Activated naive CD4-positive, alpha-beta T cell treated with anti-CD3 and anti-CD28 coated beads, Interleukin-2, amount 50 U/mL, for 72 hours (primary cell): ENCODE results near the gene ABHD12. TPM values are rescaled to one million over a fixed set of nuclear protein-coding genes. Genes with fewer than 3 reads are reported as not detected.
A peak's percentile ranks its signal among the peaks of the same experiment; 100 is the strongest.
"Not testable (repeated sequence)": the region's sequence is repeated elsewhere in the genome, so short reads cannot be mapped to it uniquely, and the experiment has no call there.

ENCODE experiments used
- ATAC-seq, 2 donors: fragments of 150-1000 bp; cut with Tn5 transposase; 2 replicates each; pipeline ENCODE4 v1.10.0; 2021; ENCODE audit warnings: mild to moderate bottlenecking in 2 of 2, moderate library complexity in 2 of 2
- DNase-seq, 2 donors: peaks; one replicate each; pipeline ENCODE4 v3.0.0; 2021 to 2022; ENCODE audit warnings: low spot score in 2 of 2
- H3K27ac Mint-ChIP-seq, 2 donors: one replicate each; pipeline ENCODE4 v1.8.0; 2022; ENCODE audit warnings: mild to moderate bottlenecking in 2 of 2, mixed read lengths in 2 of 2
- H3K36me3 Mint-ChIP-seq, 2 donors: one replicate each; pipeline ENCODE4 v1.8.0; 2022; ENCODE audit warnings: mixed read lengths in 2 of 2
- H3K9me3 Mint-ChIP-seq, 2 donors: one replicate each; pipeline ENCODE4 v1.8.0; 2022; ENCODE audit warnings: mixed read lengths in 2 of 2
- total RNA-seq, 2 donors: library from RNA; stranded (reverse); gene quantifications; one replicate each; pipeline ENCODE4 v1.2.3, GENCODE V29; 2022

The ABHD12 gene
- total RNA-seq, 2 donors from 2014 or later: 13.8 to 20.2 TPM

DNA sequence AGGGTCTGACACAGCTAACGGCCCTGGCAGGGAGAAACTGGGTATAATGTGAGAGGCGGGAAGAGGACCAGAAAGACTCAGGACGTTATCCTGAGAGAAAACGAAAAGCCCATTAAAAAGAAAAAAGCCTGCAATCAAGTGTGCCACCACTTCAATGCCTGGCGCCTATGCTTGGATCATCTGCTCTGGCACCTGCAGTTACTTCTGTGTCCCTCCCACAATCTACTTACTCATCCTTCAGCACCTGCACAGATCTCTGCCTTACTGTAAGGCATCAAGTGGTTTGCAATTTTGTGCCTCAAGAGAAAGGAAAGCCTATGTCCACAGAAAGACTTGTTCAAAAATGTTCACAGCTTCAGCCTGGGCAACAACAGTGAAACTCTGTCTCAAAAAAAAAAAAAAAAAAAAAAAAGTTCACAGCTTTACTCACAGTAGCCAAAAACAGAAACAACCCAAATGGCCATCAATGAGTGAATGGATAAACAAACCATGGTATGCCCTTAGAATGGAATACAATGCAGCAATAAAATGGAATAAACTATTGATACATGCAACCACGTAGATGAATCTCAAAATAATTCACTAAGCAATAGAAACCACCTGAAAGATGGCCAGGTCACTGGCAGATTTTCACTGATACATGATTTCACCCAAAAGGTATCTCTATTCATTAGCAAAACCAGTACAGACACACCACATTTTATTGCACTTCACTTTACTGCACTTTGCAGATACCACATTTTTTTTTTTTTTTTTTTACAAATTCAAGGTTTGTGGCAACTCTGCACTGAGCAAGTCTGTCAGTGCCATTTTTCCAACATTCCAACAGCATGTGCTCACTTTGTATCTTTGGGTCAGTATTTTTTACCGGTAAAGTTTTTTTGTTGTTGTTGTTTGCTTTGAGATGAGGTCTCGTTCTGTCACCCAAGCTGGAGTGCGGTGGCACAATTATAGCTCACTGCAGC lies 48.6 kb downstream of the ABHD12 start:
- no peak for ATAC-seq
- Mint-ChIP-seq H3K36me3 (peaks cover 0 to 4% of the 10 kb centered on the region in 2 donors), H3K9me3 (no peaks in the 10 kb centered on the region), H3K27ac (no peak overlapping the region)
- no peak for DNase-seq

DNA sequence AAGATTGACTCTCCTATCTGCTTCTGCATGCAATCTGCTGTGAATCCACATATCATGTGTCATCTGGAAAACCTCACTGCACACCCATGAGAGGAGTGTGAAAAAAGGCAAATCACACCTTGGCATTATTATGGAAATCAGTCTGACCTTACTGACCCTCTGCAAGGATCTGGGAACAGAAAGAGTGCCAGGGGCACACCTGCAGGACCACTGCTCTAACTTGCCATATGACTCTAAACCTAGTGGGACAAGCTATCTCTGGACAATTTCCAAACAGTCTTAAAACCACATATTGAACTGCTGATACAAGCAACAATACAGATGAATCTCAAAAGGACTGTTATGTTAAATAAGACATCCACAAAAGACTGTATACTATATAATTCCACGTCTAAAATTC lies 50.3 kb downstream of the ABHD12 start:
- Mint-ChIP-seq H3K9me3 (no peaks in the 10 kb centered on the region), H3K36me3 (peaks cover 0 to 4% of the 10 kb centered on the region in 2 donors), H3K27ac (peak overlapping the region in 1 of 2 donors; percentile 84)
- no peak for DNase-seq
- ATAC-seq: no peak

DNA sequence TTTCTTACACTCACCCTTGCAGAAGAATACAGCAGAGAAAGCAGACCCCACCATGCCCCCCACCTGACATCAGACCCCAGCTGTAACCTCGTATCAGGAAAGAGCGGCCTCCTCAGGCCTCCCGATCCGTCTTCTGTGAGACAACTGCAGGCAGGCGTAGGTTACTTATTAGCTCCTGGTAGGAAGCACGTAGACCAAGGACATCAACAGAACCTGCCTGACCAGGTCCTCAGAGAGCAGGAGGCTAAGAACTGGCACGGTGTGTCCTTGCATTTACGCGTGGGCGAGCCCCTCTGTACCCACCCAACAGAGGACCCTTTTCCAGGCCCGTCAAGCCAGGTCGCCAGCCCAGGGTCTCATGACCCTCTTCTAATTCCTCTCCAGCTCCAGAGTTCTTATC lies 51.0 kb downstream of the ABHD12 start:
- H3K9me3 Mint-ChIP-seq: no peaks in the 10 kb centered on the region
- peaks cover 0 to 2% of the 10 kb centered on the region in 2 donors for H3K36me3 Mint-ChIP-seq
- ATAC-seq: no peak
- DNase-seq: no peak
- peak overlapping the region in 1 of 2 donors; percentile 30 for H3K27ac Mint-ChIP-seq

DNA sequence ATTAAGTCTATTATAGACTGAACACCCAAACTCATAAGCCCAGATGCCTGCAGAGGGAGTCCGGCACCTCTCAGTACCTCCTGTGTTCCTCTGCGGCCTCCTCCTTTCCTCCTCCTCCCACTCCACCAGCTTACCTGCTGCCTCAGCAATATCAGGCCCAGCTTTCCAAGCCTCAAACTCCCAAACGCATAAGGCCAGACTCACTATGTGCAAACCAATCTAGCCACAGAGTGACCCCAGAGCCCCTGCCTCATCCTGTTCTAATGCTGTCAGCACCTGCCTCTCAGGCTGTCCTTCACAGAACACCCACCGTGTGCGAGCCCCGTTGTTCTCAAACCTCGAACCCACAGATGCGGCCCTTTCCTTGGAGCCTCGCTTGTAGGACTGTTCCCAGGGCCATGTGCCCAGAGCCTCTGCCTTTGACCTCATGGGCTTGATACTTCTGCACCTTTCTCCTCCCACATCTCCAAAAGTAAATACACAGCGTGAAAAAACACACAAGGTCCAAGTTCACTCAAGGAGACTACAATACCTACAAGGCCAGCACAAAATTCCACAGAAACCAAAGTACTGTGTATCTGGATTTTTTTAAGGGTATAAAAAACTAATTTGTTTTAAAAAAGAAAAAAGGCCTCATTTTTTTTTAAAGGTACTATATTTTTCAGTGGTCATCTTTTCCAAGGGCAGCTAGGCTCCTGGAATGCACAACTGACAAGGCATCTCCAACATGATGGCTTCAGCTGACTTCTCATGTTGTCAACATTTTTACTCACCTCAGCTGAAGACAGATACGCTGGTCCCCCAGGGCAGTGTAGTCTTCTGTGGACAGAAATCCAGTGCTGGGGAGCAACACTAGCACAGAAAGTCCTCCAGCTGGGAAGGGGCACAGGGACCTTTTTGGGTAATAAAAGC lies 52.3 kb downstream of the ABHD12 start:
- Mint-ChIP-seq H3K36me3 (no peaks in the 10 kb centered on the region), H3K9me3 (no peaks in the 10 kb centered on the region), H3K27ac (peak overlapping the region; percentile 46 to 79)
- DNase-seq (no peak), ATAC-seq (no peak)

DNA sequence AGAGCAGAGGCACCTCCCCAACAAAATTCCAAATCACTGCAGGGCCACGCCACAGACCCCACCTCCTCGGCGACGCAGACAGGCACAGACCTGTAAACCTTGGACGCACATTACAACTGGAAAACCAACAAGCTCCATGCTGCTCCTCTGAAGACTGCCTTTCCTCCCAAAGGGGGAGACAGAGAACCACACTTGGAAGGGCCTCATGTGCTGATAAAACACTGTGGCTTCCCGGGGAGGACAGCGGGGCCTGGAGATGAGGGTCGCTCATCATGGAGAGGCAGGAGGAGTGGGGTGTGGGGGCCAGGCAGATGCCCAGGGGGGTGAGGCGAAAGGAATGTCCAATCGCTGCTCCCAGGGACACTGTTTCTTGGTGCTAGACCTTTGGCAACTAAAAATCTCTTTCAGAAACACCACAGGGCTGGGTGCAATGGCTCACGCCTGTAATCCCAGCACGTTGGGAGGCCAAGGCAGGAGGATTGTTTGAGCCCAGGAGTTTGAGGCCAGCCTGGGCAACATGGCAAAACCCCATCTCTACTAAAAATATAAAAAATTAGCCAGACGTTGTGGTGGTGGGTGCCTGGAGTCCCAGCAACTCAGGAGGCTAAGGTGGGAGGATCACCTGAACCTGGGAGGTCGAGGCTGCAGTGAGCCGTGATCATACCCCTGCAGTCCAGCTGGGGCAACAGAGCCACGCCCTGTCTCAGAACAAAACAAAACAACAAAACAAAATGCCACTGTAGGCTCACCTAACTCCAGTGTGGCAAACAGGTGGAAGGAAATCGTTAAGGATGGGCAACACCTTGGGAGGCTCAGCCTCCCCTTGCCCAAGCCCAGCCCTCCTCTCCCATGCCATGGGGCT lies 53.8 kb downstream of the ABHD12 start:
- no peaks in the 10 kb centered on the region for H3K9me3 Mint-ChIP-seq
- ATAC-seq: no peak
- H3K27ac Mint-ChIP-seq: no peak overlapping the region
- H3K36me3 Mint-ChIP-seq: no peaks in the 10 kb centered on the region
- no peak for DNase-seq

DNA sequence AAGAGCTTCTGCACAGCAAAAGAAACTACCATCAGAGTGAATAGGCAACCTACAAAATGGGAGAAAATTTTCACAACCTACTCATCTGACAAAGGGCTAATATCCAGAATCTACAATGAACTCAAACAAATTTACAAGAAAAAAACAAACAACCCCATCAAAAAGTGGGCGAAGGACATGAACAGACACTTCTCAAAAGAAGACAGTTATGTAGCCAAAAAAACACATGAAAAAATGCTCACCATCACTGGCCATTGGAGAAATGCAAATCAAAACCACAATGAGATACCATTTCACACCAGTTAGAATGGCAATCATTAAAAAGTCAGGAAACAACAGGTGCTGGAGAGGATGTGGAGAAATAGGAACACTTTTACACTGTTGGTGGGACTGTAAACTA lies 55.7 kb downstream of the ABHD12 start:
- H3K36me3 Mint-ChIP-seq, H3K27ac Mint-ChIP-seq, ATAC-seq, H3K9me3 Mint-ChIP-seq, DNase-seq: not testable (repeated sequence)

DNA sequence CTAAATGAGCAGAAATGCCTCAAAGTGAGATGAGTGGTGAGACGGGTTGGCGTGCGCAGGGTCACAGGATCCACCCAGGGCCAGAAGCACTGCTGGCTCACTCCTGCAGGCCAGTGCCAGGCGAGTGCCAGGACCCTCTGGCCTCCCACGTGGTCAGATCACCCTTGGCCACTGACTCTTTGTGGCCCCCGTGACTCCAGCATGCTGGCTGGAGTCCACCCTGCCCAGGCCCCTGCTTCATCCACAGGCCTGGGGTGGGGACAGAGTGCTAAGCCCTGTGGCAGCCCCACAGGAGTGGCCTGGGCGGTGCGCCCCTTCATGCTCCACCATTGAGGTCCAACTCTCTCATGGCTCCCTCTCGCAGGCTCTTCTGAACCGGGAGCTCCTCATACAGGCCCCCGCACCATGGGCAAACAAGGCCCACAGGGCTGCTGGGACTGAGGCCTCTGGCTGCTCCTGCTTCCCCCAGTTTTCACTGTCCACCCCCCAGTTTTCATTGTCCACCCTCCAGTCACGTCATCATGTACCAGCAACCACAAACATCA lies 61.6 kb downstream of the ABHD12 start:
- ATAC-seq (no peak), DNase-seq (no peak)
- Mint-ChIP-seq H3K27ac (peak overlapping the region in 1 of 2 donors; percentile 24), H3K36me3 (peaks cover 0 to 9% of the 10 kb centered on the region in 2 donors), H3K9me3 (peaks cover 0 to 4% of the 10 kb centered on the region in 2 donors)

DNA sequence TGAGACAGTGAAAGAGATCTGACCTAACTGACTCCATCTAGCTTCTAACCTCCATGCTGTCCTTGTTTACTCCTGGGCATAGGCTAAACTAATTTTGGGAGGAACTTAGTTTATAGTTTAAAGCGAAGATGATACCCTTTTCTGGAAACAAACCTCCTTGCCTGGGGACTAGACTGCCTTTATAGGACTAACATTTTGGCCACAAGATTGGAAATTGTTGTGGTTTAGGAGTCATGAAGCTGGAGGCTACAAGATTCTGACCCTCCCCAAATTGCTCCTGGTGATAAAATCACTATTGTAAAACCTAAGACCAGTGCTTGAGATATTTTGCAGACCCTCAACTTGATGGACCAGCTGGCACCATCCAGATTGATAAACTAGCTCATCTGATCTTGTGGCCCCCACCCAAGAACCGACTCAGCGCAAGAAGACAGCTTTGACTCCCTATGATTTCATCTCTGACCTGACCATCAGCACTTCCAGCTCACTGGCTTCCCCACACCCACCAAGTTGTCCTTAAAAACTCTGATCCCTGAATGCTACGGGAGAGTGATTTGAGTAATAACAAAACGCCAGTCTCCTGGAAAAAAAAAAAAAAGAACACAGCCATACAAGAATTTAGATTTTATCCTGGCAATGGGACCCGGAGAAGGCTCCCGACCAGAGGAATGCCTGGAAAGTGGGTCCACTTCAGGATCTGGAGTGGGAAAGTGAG lies 63.0 kb downstream of the ABHD12 start:
- Mint-ChIP-seq H3K9me3 (peaks cover 0 to 4% of the 10 kb centered on the region in 2 donors), H3K36me3 (peaks cover 0 to 9% of the 10 kb centered on the region in 2 donors), H3K27ac (no peak overlapping the region)
- ATAC-seq (no peak), DNase-seq (no peak)

DNA sequence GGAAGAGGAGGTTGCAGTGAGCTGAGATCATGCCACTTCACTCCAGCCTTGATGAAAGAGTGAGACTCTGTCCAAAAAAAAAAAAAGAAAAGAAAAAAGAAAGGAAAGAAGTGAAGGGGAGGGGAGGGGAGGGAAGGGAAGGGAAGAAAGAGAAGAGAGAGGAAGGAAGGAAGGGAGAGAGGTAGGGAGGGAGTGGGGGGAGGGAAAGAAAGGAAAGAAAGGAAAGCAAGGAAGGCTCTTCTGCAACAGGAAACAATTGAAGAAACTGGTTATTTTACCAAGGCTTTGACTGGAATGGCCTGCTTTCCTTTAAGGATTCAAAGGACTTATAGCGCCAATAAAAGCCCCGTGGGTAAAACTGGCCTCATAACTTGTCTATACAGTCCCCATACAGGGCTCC lies 64.6 kb downstream of the ABHD12 start:
- Mint-ChIP-seq H3K9me3 (peaks cover 0 to 4% of the 10 kb centered on the region in 2 donors), H3K27ac (no peak overlapping the region), H3K36me3 (peaks cover 0 to 8% of the 10 kb centered on the region in 2 donors)
- DNase-seq: no peak
- ATAC-seq: no peak

DNA sequence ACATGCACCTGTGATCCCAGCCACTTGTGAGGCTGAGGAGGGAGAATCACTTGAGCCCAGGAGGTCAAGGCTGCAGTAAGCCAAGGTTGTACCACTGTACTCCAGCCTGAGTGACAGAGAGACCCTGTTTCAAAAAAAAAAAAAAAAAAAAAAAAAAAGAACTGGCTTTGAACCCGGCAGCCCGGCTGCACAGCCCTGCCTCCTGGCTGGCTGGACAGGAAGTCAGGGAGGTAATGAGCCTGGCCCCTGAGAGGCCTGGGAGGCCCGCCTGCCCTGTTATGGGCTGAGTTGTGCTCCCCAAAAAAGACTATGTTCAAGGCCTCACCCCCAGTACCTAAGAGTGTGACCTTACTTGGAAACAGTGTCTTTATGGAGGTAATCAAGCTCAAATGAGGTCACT lies 65.6 kb downstream of the ABHD12 start:
- Mint-ChIP-seq H3K27ac (peak overlapping the region; percentile 53 to 61), H3K36me3 (peaks cover 0 to 5% of the 10 kb centered on the region in 2 donors), H3K9me3 (peaks cover 0 to 4% of the 10 kb centered on the region in 2 donors)

DNA sequence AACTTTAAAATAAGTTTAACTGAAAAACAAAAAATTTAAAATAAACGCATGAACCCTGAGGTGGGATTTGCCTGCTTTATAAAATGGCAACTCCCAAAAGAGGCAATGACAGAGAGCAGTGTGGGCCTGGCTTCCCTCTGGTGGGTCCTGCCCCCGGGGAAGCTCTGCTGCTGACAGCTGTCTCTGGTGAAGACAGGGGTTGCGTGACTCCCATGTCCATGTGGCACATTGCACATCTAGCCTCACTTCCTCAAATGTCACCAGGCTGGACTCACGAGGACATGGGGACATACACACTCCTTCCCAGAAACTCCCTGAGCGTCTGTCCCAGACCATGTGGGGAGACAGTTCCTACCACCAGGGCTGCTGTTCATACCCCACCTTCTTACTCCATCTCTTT lies 66.2 kb downstream of the ABHD12 start:
- Mint-ChIP-seq H3K36me3 (peaks cover 0 to 1% of the 10 kb centered on the region in 2 donors), H3K9me3 (peaks cover 0 to under 1% of the 10 kb centered on the region in 2 donors), H3K27ac (peak overlapping the region in 1 of 2 donors; percentile 53)
- DNase-seq (no peak), ATAC-seq (no peak)

More for the DNA sequence above, 65.6 kb downstream of the ABHD12 start:
- ATAC-seq (no peak), DNase-seq (no peak)

DNA sequence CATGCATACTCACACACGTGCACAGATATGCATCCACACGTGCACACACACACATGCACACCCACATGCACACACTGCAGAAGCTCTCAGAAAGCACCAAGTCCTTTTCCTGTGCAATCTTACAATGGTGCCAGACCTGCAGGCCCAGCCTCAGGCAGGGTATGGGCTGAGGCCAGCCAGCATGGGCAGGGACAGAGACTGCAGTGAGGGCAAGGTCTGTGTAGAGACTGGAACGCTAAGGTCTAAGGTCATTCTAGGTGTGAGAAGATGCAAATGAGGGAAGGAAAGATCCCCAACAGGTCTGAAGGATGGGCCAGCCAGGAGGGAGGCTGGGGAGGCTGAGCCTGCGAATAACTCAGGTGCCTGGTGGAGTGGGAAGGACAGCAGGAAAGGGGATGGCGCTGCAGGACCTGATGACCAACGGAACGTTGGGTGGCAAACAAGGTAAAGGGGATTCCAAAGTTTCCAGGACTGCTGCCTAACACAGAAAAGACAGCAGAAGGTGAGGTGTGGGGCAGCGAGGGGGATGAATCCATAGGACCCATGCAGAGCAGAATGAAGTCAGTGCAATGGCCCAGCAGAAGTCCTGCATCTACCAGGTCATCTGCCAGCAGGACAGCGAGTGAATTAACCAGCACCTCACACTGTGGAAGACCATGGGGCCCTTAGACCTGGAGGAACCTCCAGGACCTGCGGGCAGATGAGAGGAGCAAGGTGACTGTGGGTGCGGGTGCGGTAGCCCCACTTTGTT lies 67.0 kb downstream of the ABHD12 start:
- DNase-seq (no peak), ATAC-seq (no peak)

DNA sequence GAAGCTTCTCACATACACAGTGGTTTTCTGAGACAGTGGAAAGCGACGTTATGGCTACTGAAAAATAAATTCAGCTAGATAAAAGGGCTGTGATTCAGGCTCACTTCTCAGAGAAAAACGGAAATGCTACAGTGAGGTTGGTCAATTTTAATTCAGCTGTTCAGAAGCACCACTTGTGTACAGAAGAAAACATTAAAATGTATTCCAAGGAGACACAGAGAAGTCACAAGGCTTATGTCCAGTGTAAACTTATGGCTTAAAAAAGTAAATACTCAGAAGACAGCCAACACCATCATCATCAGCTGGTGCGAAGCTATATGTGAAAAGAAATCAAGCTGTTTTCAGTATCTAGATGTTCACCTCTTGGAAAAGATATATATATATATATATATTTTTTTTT lies 68.6 kb downstream of the ABHD12 start:
- Mint-ChIP-seq H3K36me3 (no peaks in the 10 kb centered on the region), H3K27ac (peak overlapping the region; percentile 52 to 75), H3K9me3 (no peaks in the 10 kb centered on the region)
- no peak for ATAC-seq
- no peak for DNase-seq

More for the DNA sequence above, 67.0 kb downstream of the ABHD12 start:
- H3K27ac Mint-ChIP-seq: peak overlapping the region in 1 of 2 donors; percentile 36
- no peaks in the 10 kb centered on the region for H3K36me3 Mint-ChIP-seq
- no peaks in the 10 kb centered on the region for H3K9me3 Mint-ChIP-seq

DNA sequence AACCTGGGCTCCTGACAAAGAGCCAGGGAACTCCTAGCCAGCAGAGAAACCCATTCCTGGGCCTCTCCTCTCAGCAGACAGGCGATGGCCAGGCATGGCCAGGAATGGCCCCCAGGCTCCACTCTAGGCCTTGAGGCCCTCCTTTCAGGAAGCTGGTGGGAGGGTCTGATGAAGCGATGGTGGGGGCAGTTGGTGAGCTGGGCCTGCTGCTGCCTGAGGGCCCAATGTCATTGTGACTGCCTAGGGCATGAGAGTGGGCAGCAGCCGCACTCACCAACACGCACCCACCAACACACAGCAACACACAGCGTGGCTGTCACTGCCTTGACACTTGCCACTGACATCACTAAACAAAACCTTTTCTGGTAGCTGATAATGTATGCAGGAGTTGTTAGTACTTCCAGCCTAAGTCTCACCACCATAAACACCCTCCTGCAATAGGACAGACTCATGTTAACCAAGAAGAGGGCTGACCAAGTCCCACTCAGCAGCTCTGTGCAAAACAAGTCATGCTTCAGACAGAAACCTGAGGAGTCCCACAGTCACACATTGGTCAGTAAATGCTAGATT lies 69.3 kb downstream of the ABHD12 start:
- ATAC-seq (peak in 1 of 2 donors; percentile 60), DNase-seq (no peak)
- peak overlapping the region; percentile 52 to 75 for H3K27ac Mint-ChIP-seq
- no peaks in the 10 kb centered on the region for H3K9me3 Mint-ChIP-seq
- H3K36me3 Mint-ChIP-seq: no peaks in the 10 kb centered on the region
